SK-N-SH treated with all-trans-retinoic acid at 6 μM for 48 hours (cell line): ENCODE data around the gene ACIN1.

ENCODE experiments used
- ATAC-seq: fragments of 200-7000 bp; cut with Tn5 transposase; 3 replicates; pipeline ENCODE4 v1.9.1; 2020; ENCODE audit warnings: mild to moderate bottlenecking, moderate library complexity
- BACH2 ChIP-seq: fragments of 250-450 bp; sonication (Bioruptor Pico); IDR thresholded peaks from 2 replicates; pipeline ENCODE4 v1.9.0; 2021; ENCODE audit warnings: mild to moderate bottlenecking, borderline replicate concordance
- CSDC2 ChIP-seq: fragments of 250-450 bp; sonication (Bioruptor Pico); IDR thresholded peaks from 2 replicates; pipeline ENCODE4 v1.5.0; 2020; ENCODE audit warnings: mild to moderate bottlenecking, moderate library complexity
- ESRRG ChIP-seq: fragments of 250-450 bp; sonication (Bioruptor Pico); IDR thresholded peaks from 2 replicates; pipeline ENCODE4 v1.6.1; 2021; ENCODE audit warnings: mild to moderate bottlenecking
- GLIS3 ChIP-seq: fragments of 250-450 bp; sonication (Bioruptor Pico); IDR thresholded peaks from 2 replicates; pipeline ENCODE4 v1.5.0; 2020; ENCODE audit warnings: mild to moderate bottlenecking, moderate library complexity
- ISL1 ChIP-seq: fragments of 250-450 bp; sonication (Bioruptor Pico); IDR thresholded peaks from 2 replicates; pipeline ENCODE4 v2.1.2; 2022; ENCODE audit warnings: mild to moderate bottlenecking, moderate library complexity
- OSR1 ChIP-seq: fragments of 250-450 bp; sonication (Bioruptor Pico); IDR thresholded peaks from 2 replicates; pipeline ENCODE4 v1.8.0; 2022; ENCODE audit warnings: moderate library complexity, mild to moderate bottlenecking, inconsistent platforms
- PPARA ChIP-seq: fragments of 250-450 bp; sonication (Bioruptor Pico); IDR thresholded peaks from 2 replicates; pipeline ENCODE4 v1.5.0; 2020; ENCODE audit warnings: mild to moderate bottlenecking, borderline replicate concordance
- RARB ChIP-seq: fragments of 250-450 bp; sonication (Bioruptor Pico); IDR thresholded peaks from 2 replicates; pipeline ENCODE4 v1.8.0; 2021; ENCODE audit warnings: mild to moderate bottlenecking, moderate library complexity
- SNAI2 ChIP-seq: fragments of 250-450 bp; sonication (Bioruptor Pico); IDR thresholded peaks from 2 replicates; pipeline ENCODE4 v1.5.0; 2020; ENCODE audit warnings: mild to moderate bottlenecking, moderate library complexity
- TCF4 ChIP-seq: fragments of 250-450 bp; sonication (Bioruptor Pico); IDR thresholded peaks from 2 replicates; pipeline ENCODE4 v1.8.0; 2021; ENCODE audit warnings: mild to moderate bottlenecking, moderate library complexity, borderline replicate concordance
- TOX ChIP-seq: fragments of 250-450 bp; sonication (Bioruptor Pico); IDR thresholded peaks from 2 replicates; pipeline ENCODE4 v1.8.0; 2021; ENCODE audit warnings: mild to moderate bottlenecking, moderate library complexity, borderline replicate concordance
- ZC3H10 ChIP-seq: fragments of 250-450 bp; sonication (Bioruptor Pico); IDR thresholded peaks from 2 replicates; pipeline ENCODE4 v1.5.1; 2021; ENCODE audit warnings: mild to moderate bottlenecking, moderate library complexity
- ZFP3 ChIP-seq: fragments of 250-450 bp; sonication (Bioruptor Pico); IDR thresholded peaks from 2 replicates; pipeline ENCODE4 v1.5.0; 2020; ENCODE audit warnings: mild to moderate bottlenecking, moderate library complexity
- ZFP30 ChIP-seq: fragments of 450-650 bp; formaldehyde crosslinking; IDR thresholded peaks from 2 replicates; pipeline ENCODE4 v1.5.0; 2022; ENCODE audit warnings: mild to moderate bottlenecking, moderate library complexity
- ZNF70 ChIP-seq: fragments of 450-650 bp; formaldehyde crosslinking; IDR thresholded peaks from 2 replicates; pipeline ENCODE4 v1.5.0; 2020; ENCODE audit warnings: mild to moderate bottlenecking, moderate library complexity
- ZNF8 ChIP-seq: fragments of 450-650 bp; formaldehyde crosslinking; IDR thresholded peaks from 2 replicates; pipeline ENCODE4 v1.5.0; 2020; ENCODE audit warnings: mild to moderate bottlenecking, moderate library complexity
- TF ChIP-seq, protein P1 (sequence below): fragments of 250-450 bp; sonication (Bioruptor Pico); IDR thresholded peaks from 2 replicates; pipeline ENCODE4 v1.5.1; 2021; ENCODE audit warnings: mild to moderate bottlenecking, moderate library complexity
- TF ChIP-seq, protein P2 (sequence below): fragments of 250-450 bp; sonication (Bioruptor Pico); IDR thresholded peaks from 2 replicates; pipeline ENCODE4 v1.8.0; 2021; ENCODE audit warnings: low read depth, mild to moderate bottlenecking, moderate library complexity, borderline replicate concordance
- TF ChIP-seq, protein P3 (sequence below): fragments of 250-450 bp; sonication (Bioruptor Pico); IDR thresholded peaks from 2 replicates; pipeline ENCODE4 v1.5.0; 2020; ENCODE audit warnings: mild to moderate bottlenecking, moderate library complexity
- TF ChIP-seq, protein P4 (sequence below): fragments of 250-450 bp; sonication (Bioruptor Pico); IDR thresholded peaks from 2 replicates; pipeline ENCODE4 v1.5.1; 2020; ENCODE audit warnings: low read depth, mild to moderate bottlenecking, moderate library complexity

ACIN1 gene

DNA sequence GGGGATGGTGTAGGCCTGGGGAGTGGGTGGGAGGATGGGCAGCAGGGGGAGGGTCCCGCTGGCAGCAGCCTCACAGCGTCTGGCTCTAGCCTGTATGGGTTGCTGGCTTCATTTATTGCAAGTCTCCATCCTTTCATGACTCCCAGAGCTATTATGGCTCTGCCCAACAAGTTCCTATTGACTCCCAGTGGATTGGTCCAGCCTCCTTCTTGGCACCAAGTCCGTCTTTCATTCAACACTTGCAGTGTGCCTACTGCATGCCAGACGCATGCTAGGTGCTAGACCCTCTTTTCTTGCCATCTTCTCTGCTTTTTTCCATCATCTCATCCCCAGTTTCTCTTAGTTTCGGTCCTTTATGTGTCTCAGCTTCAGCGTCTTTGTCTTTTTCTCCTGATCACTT lies 51.8 kb downstream of the ACIN1 start:
- no peak for TF ChIP-seq ZNF70 (CRISPR knock-in tag)
- TF ChIP-seq ISL1 (CRISPR knock-in tag) = no peak
- no peak for TF ChIP-seq OSR1 (CRISPR knock-in tag)
- TF ChIP-seq, protein P1, sequence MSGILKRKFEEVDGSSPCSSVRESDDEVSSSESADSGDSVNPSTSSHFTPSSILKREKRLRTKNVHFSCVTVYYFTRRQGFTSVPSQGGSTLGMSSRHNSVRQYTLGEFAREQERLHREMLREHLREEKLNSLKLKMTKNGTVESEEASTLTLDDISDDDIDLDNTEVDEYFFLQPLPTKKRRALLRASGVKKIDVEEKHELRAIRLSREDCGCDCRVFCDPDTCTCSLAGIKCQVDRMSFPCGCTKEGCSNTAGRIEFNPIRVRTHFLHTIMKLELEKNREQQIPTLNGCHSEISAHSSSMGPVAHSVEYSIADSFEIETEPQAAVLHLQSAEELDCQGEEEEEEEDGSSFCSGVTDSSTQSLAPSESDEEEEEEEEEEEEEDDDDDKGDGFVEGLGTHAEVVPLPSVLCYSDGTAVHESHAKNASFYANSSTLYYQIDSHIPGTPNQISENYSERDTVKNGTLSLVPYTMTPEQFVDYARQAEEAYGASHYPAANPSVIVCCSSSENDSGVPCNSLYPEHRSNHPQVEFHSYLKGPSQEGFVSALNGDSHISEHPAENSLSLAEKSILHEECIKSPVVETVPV (CRISPR knock-in tag) = no peak
- TF ChIP-seq BACH2 (CRISPR knock-in tag) = no peak
- no peak for TF ChIP-seq ZFP30
- TF ChIP-seq CSDC2 = no peak
- TF ChIP-seq, protein P2, sequence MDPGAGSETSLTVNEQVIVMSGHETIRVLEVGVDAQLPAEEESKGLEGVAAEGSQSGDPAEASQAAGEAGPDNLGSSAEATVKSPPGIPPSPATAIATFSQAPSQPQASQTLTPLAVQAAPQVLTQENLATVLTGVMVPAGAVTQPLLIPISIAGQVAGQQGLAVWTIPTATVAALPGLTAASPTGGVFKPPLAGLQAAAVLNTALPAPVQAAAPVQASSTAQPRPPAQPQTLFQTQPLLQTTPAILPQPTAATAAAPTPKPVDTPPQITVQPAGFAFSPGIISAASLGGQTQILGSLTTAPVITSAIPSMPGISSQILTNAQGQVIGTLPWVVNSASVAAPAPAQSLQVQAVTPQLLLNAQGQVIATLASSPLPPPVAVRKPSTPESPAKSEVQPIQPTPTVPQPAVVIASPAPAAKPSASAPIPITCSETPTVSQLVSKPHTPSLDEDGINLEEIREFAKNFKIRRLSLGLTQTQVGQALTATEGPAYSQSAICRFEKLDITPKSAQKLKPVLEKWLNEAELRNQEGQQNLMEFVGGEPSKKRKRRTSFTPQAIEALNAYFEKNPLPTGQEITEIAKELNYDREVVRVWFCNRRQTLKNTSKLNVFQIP = no peak
- TF ChIP-seq ZFP3 (CRISPR knock-in tag) = no peak
- TF ChIP-seq RARB (CRISPR knock-in tag) = no peak
- no peak for TF ChIP-seq ZNF8 (CRISPR knock-in tag)
- no peak for TF ChIP-seq TCF4 (CRISPR knock-in tag)
- TF ChIP-seq, protein P3, sequence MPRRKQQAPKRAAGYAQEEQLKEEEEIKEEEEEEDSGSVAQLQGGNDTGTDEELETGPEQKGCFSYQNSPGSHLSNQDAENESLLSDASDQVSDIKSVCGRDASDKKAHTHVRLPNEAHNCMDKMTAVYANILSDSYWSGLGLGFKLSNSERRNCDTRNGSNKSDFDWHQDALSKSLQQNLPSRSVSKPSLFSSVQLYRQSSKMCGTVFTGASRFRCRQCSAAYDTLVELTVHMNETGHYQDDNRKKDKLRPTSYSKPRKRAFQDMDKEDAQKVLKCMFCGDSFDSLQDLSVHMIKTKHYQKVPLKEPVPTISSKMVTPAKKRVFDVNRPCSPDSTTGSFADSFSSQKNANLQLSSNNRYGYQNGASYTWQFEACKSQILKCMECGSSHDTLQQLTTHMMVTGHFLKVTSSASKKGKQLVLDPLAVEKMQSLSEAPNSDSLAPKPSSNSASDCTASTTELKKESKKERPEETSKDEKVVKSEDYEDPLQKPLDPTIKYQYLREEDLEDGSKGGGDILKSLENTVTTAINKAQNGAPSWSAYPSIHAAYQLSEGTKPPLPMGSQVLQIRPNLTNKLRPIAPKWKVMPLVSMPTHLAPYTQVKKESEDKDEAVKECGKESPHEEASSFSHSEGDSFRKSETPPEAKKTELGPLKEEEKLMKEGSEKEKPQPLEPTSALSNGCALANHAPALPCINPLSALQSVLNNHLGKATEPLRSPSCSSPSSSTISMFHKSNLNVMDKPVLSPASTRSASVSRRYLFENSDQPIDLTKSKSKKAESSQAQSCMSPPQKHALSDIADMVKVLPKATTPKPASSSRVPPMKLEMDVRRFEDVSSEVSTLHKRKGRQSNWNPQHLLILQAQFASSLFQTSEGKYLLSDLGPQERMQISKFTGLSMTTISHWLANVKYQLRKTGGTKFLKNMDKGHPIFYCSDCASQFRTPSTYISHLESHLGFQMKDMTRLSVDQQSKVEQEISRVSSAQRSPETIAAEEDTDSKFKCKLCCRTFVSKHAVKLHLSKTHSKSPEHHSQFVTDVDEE (CRISPR knock-in tag) = no peak
- TF ChIP-seq SNAI2 = no peak
- TF ChIP-seq ZC3H10 (CRISPR knock-in tag) = no peak
- no peak for TF ChIP-seq GLIS3 (CRISPR knock-in tag)
- TF ChIP-seq, protein P4, sequence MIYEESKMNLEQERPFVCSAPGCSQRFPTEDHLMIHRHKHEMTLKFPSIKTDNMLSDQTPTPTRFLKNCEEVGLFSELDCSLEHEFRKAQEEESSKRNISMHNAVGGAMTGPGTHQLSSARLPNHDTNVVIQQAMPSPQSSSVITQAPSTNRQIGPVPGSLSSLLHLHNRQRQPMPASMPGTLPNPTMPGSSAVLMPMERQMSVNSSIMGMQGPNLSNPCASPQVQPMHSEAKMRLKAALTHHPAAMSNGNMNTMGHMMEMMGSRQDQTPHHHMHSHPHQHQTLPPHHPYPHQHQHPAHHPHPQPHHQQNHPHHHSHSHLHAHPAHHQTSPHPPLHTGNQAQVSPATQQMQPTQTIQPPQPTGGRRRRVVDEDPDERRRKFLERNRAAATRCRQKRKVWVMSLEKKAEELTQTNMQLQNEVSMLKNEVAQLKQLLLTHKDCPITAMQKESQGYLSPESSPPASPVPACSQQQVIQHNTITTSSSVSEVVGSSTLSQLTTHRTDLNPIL (CRISPR knock-in tag) = no peak
- no peak for ATAC-seq

DNA sequence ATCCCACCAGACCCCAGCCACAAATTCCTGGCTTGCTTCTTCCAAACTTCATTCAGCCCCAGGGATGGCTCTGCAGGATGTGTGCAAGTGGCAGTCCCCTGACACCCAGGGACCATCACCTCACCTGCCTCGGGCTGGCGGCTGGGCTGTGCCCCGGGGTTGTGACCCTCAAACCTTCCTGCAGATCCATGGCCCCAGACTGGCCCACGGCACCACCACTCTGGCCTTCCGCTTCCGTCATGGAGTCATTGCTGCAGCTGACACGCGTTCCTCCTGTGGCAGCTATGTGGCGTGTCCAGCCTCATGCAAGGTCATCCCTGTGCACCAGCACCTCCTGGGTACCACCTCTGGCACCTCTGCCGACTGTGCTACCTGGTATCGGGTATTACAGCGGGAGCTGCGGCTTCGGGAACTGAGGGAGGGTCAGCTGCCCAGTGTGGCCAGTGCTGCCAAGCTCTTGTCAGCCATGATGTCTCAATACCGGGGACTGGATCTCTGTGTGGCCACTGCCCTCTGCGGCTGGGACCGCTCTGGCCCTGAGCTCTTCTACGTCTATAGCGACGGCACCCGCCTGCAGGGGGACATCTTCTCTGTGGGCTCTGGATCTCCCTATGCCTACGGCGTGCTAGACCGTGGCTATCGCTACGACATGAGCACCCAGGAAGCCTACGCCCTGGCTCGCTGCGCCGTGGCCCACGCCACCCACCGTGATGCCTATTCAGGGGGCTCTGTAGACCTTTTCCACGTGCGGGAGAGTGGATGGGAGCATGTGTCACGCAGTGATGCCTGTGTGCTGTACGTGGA lies 52.6 kb downstream of the ACIN1 start, which contains the start of gene PSMB11:
TSS of gene PSMB11 (plus strand) at position 51 of the 804 bp plus-strand sequence. CDS start at position 65, 14 bp downstream.
- TF ChIP-seq, protein P3 (CRISPR knock-in tag) = no peak
- TF ChIP-seq, protein P2 = no peak
- TF ChIP-seq PPARA (CRISPR knock-in tag) (no peak), ZNF8 (CRISPR knock-in tag) (no peak), ESRRG (CRISPR knock-in tag) (no peak), TOX (CRISPR knock-in tag) (no peak), ZC3H10 (CRISPR knock-in tag) (no peak)
- TF ChIP-seq, protein P1 (CRISPR knock-in tag) = no peak
- TF ChIP-seq, all 23 proteins: peak for 0

More for the DNA sequence above, 52.6 kb downstream of the ACIN1 start, which contains the start of gene PSMB11:
- ATAC-seq = no peak
